H9 (cell line): ENCODE data around the gene RAB3C. TPM values are rescaled to one million over a fixed set of nuclear protein-coding genes. Genes with fewer than 3 reads are reported as not detected.

Experiments
- DNase-seq: peaks from one replicate; pipeline ENCODE4 v3.0.0-alpha.2; 2017
- H2AFZ ChIP-seq: one replicate; pipeline ENCODE4 v1.6.1; 2013; ENCODE audit warnings: mild to moderate bottlenecking, low read length, control low read depth, moderate library complexity
- H2AK5ac ChIP-seq: 2 replicates; pipeline ENCODE4 v1.6.1; 2013; ENCODE audit warnings: low read length, control low read depth, mixed read lengths; ENCODE audit not compliant: insufficient read length
- H2BK120ac ChIP-seq: one replicate; pipeline ENCODE4 v1.6.1; 2013; ENCODE audit warnings: low read depth, mild to moderate bottlenecking, low read length, control low read depth, inconsistent platforms; ENCODE audit not compliant: poor library complexity, severe bottlenecking
- H2BK12ac ChIP-seq: 2 replicates; pipeline ENCODE4 v1.6.1; 2013; ENCODE audit warnings: low read length, control low read depth, mixed read lengths, low read depth; ENCODE audit not compliant: insufficient read length
- H2BK15ac ChIP-seq: 2 replicates; pipeline ENCODE4 v1.6.1; 2013; ENCODE audit warnings: low read depth, low read length, control low read depth
- H2BK20ac ChIP-seq: one replicate; pipeline ENCODE4 v1.6.1; 2013; ENCODE audit warnings: low read depth, mild to moderate bottlenecking, low read length, control low read depth, inconsistent platforms; ENCODE audit not compliant: poor library complexity, severe bottlenecking
- H2BK5ac ChIP-seq: 2 replicates; pipeline ENCODE4 v1.6.1; 2013; ENCODE audit warnings: low read length, control low read depth, mixed read lengths; ENCODE audit not compliant: insufficient read length
- H3K14ac ChIP-seq: 2 replicates; pipeline ENCODE4 v1.6.1; 2013; ENCODE audit warnings: low read length, control low read depth; ENCODE audit not compliant: insufficient read depth
- H3K18ac ChIP-seq: 2 replicates; pipeline ENCODE4 v1.6.1; 2013; ENCODE audit warnings: low read depth, mild to moderate bottlenecking, mixed read lengths, low read length, control low read depth; ENCODE audit not compliant: insufficient read length
- H3K23ac ChIP-seq: 2 replicates; pipeline ENCODE4 v1.6.1; 2013; ENCODE audit warnings: low read length, control low read depth, mixed read lengths, low read depth; ENCODE audit not compliant: insufficient read length
- H3K23me2 ChIP-seq: 2 replicates; pipeline ENCODE4 v1.6.1; 2013; ENCODE audit warnings: low read depth, mild to moderate bottlenecking, mixed read lengths, low read length, control low read depth; ENCODE audit not compliant: insufficient read length, poor library complexity, severe bottlenecking
- H3K27ac ChIP-seq: 2 replicates; pipeline ENCODE4 v1.5.1; 2013; ENCODE audit warnings: low read length, control low read depth, mixed read lengths, low read depth; ENCODE audit not compliant: insufficient read length
- H3K27me3 ChIP-seq: 2 replicates; pipeline ENCODE4 v1.6.1; 2013; ENCODE audit warnings: low read length, control low read depth, inconsistent platforms; ENCODE audit not compliant: insufficient read depth
- H3K4ac ChIP-seq: 2 replicates; pipeline ENCODE4 v1.6.1; 2013; ENCODE audit warnings: low read depth, mild to moderate bottlenecking, control low read depth, inconsistent platforms, low read length, moderate library complexity
- H3K4me1 ChIP-seq: 2 replicates; pipeline ENCODE4 v1.6.1; 2013; ENCODE audit warnings: low read length, control low read depth, inconsistent platforms; ENCODE audit not compliant: insufficient read depth
- H3K4me2 ChIP-seq: 2 replicates; pipeline ENCODE4 v1.6.1; 2013; ENCODE audit warnings: low read length, control low read depth, mixed read lengths; ENCODE audit not compliant: insufficient read length, insufficient read depth
- H3K56ac ChIP-seq: 2 replicates; pipeline ENCODE4 v1.6.1; 2013; ENCODE audit warnings: low read depth, mild to moderate bottlenecking, mixed read lengths, low read length, control low read depth; ENCODE audit not compliant: insufficient read length
- H3K79me1 ChIP-seq: 2 replicates; pipeline ENCODE4 v1.6.1; 2013; ENCODE audit warnings: low read depth, mild to moderate bottlenecking, moderate library complexity, low read length, control low read depth, inconsistent platforms; ENCODE audit not compliant: insufficient read depth, poor library complexity, severe bottlenecking
- H3K79me2 ChIP-seq: 2 replicates; pipeline ENCODE4 v1.6.1; 2013; ENCODE audit warnings: low read length, control low read depth, inconsistent platforms; ENCODE audit not compliant: insufficient read depth
- H3K9ac ChIP-seq: 2 replicates; pipeline ENCODE4 v1.6.1; 2013; ENCODE audit warnings: low read length, control low read depth, mixed read lengths; ENCODE audit not compliant: insufficient read length; ENCODE audit errors: extremely low read depth
- H3K9me3 ChIP-seq: one replicate; pipeline ENCODE4 v1.6.1; 2013; ENCODE audit warnings: low read depth, low read length, inconsistent platforms; ENCODE audit not compliant: control insufficient read depth
- H3T11ph ChIP-seq: one replicate; pipeline ENCODE4 v1.6.1; 2013; ENCODE audit warnings: mild to moderate bottlenecking, low read length, control low read depth, inconsistent platforms
- H4K20me1 ChIP-seq: one replicate; pipeline ENCODE4 v1.6.1; 2013; ENCODE audit not compliant: control insufficient read depth, insufficient read length, insufficient read depth
- H4K5ac ChIP-seq: 2 replicates; pipeline ENCODE4 v1.6.1; 2013; ENCODE audit warnings: low read depth, mild to moderate bottlenecking, mixed read lengths, low read length, control low read depth; ENCODE audit not compliant: insufficient read length
- H4K8ac ChIP-seq: replicated peaks from 2 replicates; pipeline ENCODE4 v1.6.1; 2013; ENCODE audit warnings: low read length, control low read depth, mixed read lengths, low read depth; ENCODE audit not compliant: insufficient read length
- H4K91ac ChIP-seq: 2 replicates; pipeline ENCODE4 v1.6.1; 2013; ENCODE audit warnings: low read depth, mild to moderate bottlenecking, moderate library complexity, mixed read lengths, low read length, control low read depth; ENCODE audit not compliant: insufficient read length
- H3K27ac Mint-ChIP-seq, 3 experiments: 2 replicates in 2 of 3; 3 replicates in 1 of 3; pipeline ENCODE4 v1.8.0; 2020 to 2021; ENCODE audit warnings: mixed read lengths in 3 of 3, mild to moderate bottlenecking in 1 of 3, moderate library complexity in 1 of 3
- H3K27me3 Mint-ChIP-seq: 2 replicates; pipeline ENCODE4 v1.8.0; 2021; ENCODE audit warnings: low read depth, mild to moderate bottlenecking, moderate library complexity, mixed read lengths
- H3K36me3 Mint-ChIP-seq, 3 experiments: 2 replicates in 2 of 3; 3 replicates in 1 of 3; pipeline ENCODE4 v1.8.0; 2020 to 2021; ENCODE audit warnings: low read depth in 3 of 3, mixed read lengths in 3 of 3; ENCODE audit not compliant: insufficient read depth in 1 of 3
- H3K4me1 Mint-ChIP-seq, 2 experiments: 2 replicates each; pipeline ENCODE4 v1.8.0; 2020; ENCODE audit warnings: mixed read lengths in 2 of 2
- H3K4me3 Mint-ChIP-seq, 2 experiments: 2 replicates in 1 of 2; 3 replicates in 1 of 2; pipeline ENCODE4 v1.8.0; 2020 to 2021; ENCODE audit warnings: mild to moderate bottlenecking in 2 of 2, mixed read lengths in 2 of 2, moderate library complexity in 1 of 2
- H3K9me3 Mint-ChIP-seq, 2 experiments: 2 replicates in 1 of 2; 3 replicates in 1 of 2; pipeline ENCODE4 v1.8.0; 2020; ENCODE audit warnings: mild to moderate bottlenecking in 2 of 2, mixed read lengths in 2 of 2, moderate library complexity in 1 of 2
- CTCF ChIP-seq: fragments of 200-600 bp; sonication (generic); conservative IDR thresholded peaks from 3 replicates; pipeline ENCODE4 v1.8.0; 2021; ENCODE audit warnings: antibody characterized with exemption, mild to moderate bottlenecking
- WGBS: extraction: QIAGEN DNeasy Blood & Tissue Kit; methylation state at CpG from one replicate; pipeline ENCODE4 v1.1.7; 2013; ENCODE audit warnings: missing lambda C conversion rate, low lambda C conversion rate, mixed read lengths; ENCODE audit not compliant: insufficient read length; ENCODE audit errors: extremely low coverage; 5-methylcytosine and 5-hydroxymethylcytosine counted together
- total RNA-seq: library from RNA; stranded (reverse); gene quantifications from 2 replicates; pipeline ENCODE4 v1.2.1, GENCODE V29; 2021

The RAB3C gene
- total RNA-seq, 1 experiment from 2014 or later = 16.3 TPM

GRCh38 chr5:58739051-58739450 is 156.2 kb downstream of the RAB3C start:
- Histone ChIP-seq H3K9ac (no peak overlapping the region), H3K4me1 (no peaks in the 10 kb centered on the region), H3K18ac (no peak overlapping the region), H2AK5ac (no peak overlapping the region), H2BK5ac (no peak overlapping the region), H4K20me1 (no peaks in the 10 kb centered on the region), H3K9me3 (no peaks in the 10 kb centered on the region), H3K27ac (no peak overlapping the region), H2BK12ac (no peak overlapping the region), H4K8ac (no peak overlapping the region), H3K27me3 (no peaks in the 10 kb centered on the region), H2BK15ac (no peak overlapping the region), H4K91ac (no peak overlapping the region), H2BK20ac (no peak overlapping the region), H3K4me2 (no peak overlapping the region), H2BK120ac (no peak overlapping the region), H4K5ac (no peak overlapping the region), H3K14ac (no peak overlapping the region), H3T11ph (no peak overlapping the region), H3K79me2 (no peaks in the 10 kb centered on the region), H3K79me1 (no peaks in the 10 kb centered on the region), H3K23ac (no peak overlapping the region), H3K4ac (no peak overlapping the region), H3K23me2 (no peaks in the 10 kb centered on the region), H3K56ac (no peak overlapping the region), H2AFZ (no peak overlapping the region)
- TF ChIP-seq CTCF = no peak
- Mint-ChIP-seq H3K9me3 (peaks cover 0 to 3% of the 10 kb centered on the region in 2 experiments; a peak in 1 of 5 replicates), H3K4me1 (peaks cover 12 to 30% of the 10 kb centered on the region in 2 experiments), H3K27me3 (no peaks in the 10 kb centered on the region), H3K27ac (no peak overlapping the region), H3K4me3 (no peak overlapping the region), H3K36me3 (peaks cover 0 to 4% (median 2%) of the 10 kb centered on the region in 3 experiments; a peak in 3 of 7 replicates)
- WGBS = no CpG with 5 or more reads among the region's 2 CpGs
- DNase-seq = no peak
